HepG2 (cell line): ENCODE results near the gene RUNX2. TPM values are rescaled to one million over a fixed set of nuclear protein-coding genes. Genes with fewer than 3 reads are reported as not detected.

ENCODE experiments used
- ATAC-seq: fragments of 200-7000 bp; cut with Tn5 transposase; 3 replicates; pipeline ENCODE4 v1.9.1; 2020; ENCODE audit warnings: mild to moderate bottlenecking, moderate library complexity
- BruUV-seq: library from RNA; stranded (reverse); fragments of 400-500 nt; replicated peaks from 2 replicates; lab custom pipeline; 2021; lab: Mats Ljungman, UMichigan
- CTCF ChIA-PET: fragments of 300-600 bp; formaldehyde crosslinking; extraction: SDS; loops from one replicate; lab custom pipeline; 2021; ENCODE audit warnings: low total read pairs, inconsistent platforms, low intra/inter-chr PET ratio; lab: Yijun Ruan, JAX
- POLR2A ChIA-PET: fragments of 350-600 bp; sonication (Branson Sonifier 250); formaldehyde crosslinking; loops from one replicate; lab custom pipeline; 2020; ENCODE audit warnings: antibody characterized with exemption, inconsistent platforms; lab: Yijun Ruan, JAX
- DNase-seq: peaks from one replicate; pipeline ENCODE4 v3.0.0-alpha.2; 2015; ENCODE audit warnings: low spot score
- FAIRE-seq: peaks from 3 replicates; lab custom pipeline; 2011; peaks lifted over from hg19 to GRCh38; lab: Jason Lieb, UNC
- H2AFZ ChIP-seq: one replicate; pipeline ENCODE4 v1.6.1; 2011; ENCODE audit warnings: low read length, inconsistent platforms
- H3K27ac ChIP-seq: fragments of 300-600 bp; 3 replicates; pipeline ENCODE4 v1.8.0; 2011; ENCODE audit warnings: mixed run types, mild to moderate bottlenecking, mixed read lengths, low read length, inconsistent platforms; ENCODE audit not compliant: insufficient read depth; ENCODE audit errors: extremely low read length
- H3K27me3 ChIP-seq, 2 experiments: fragments of 200-600 bp in 1 of 2; 2 replicates in 1 of 2; 3 replicates in 1 of 2; pipeline versions ENCODE4 v1.6.0 to v1.8.0; 2011; ENCODE audit warnings: low read length in 2 of 2, mild to moderate bottlenecking in 2 of 2, moderate library complexity in 2 of 2, inconsistent platforms in 1 of 2; ENCODE audit not compliant: insufficient read depth in 2 of 2, control insufficient read depth in 1 of 2
- H3K36me3 ChIP-seq, 2 experiments: fragments of 200-600 bp in 1 of 2; replicated peaks in 1 of 2; 2 replicates in 1 of 2; 3 replicates in 1 of 2; pipeline versions ENCODE4 v1.5.1 to v1.8.0; 2011; ENCODE audit warnings: low read length in 2 of 2, inconsistent platforms in 1 of 2; ENCODE audit not compliant: insufficient read depth in 2 of 2, control insufficient read depth in 1 of 2
- H3K4me1 ChIP-seq: 2 replicates; pipeline ENCODE4 v1.5.1; 2012; ENCODE audit warnings: low read length, inconsistent platforms; ENCODE audit not compliant: insufficient read depth
- H3K4me2 ChIP-seq: 2 replicates; pipeline ENCODE4 v1.6.0; 2011; ENCODE audit warnings: low read depth, low read length, inconsistent platforms
- H3K4me3 ChIP-seq, 3 experiments: fragments of 200-600 bp in 1 of 3; sonication (generic), shearing (Covaris generic) in 1 of 3; replicated peaks in 1 of 3; 2 replicates each; pipeline ENCODE4 v1.5.1; 2011 to 2016; ENCODE audit warnings: low read length in 3 of 3, inconsistent platforms in 2 of 3, low read depth in 2 of 3, mild to moderate bottlenecking in 2 of 3, control low read depth in 1 of 3, mixed read lengths in 1 of 3; ENCODE audit not compliant: insufficient read depth in 1 of 3
- H3K79me2 ChIP-seq: one replicate; pipeline ENCODE4 v1.6.1; 2011; ENCODE audit warnings: low read length, inconsistent platforms; ENCODE audit not compliant: insufficient read depth
- H3K9ac ChIP-seq: 2 replicates; pipeline ENCODE4 v1.6.0; 2011; ENCODE audit warnings: mild to moderate bottlenecking, low read depth, low read length, inconsistent platforms; ENCODE audit not compliant: insufficient read depth
- H3K9me3 ChIP-seq: 2 replicates; pipeline ENCODE4 v1.5.1; 2012; ENCODE audit warnings: mild to moderate bottlenecking, low read length
- H4K20me1 ChIP-seq: 2 replicates; pipeline ENCODE4 v1.6.0; 2011; ENCODE audit warnings: inconsistent platforms, mild to moderate bottlenecking, low read length, moderate library complexity; ENCODE audit not compliant: insufficient read depth
- CAMTA2 ChIP-seq: sonication (generic); formaldehyde crosslinking; IDR thresholded peaks from 2 replicates; pipeline ENCODE4 v1.4.0; 2020; ENCODE audit warnings: mild to moderate bottlenecking, missing genetic modification reagents, borderline replicate concordance
- HNF1B ChIP-seq: sonication (generic); formaldehyde crosslinking; IDR thresholded peaks from 2 replicates; pipeline ENCODE4 v1.5.1; 2020; ENCODE audit warnings: mild to moderate bottlenecking, moderate library complexity, missing genetic modification reagents
- IRF9 ChIP-seq: sonication (generic); formaldehyde crosslinking; IDR thresholded peaks from 2 replicates; pipeline ENCODE4 v1.8.0; 2022; ENCODE audit warnings: missing genetic modification reagents, mild to moderate bottlenecking, borderline replicate concordance
- KDM5A ChIP-seq: fragments of 200-600 bp; sonication (generic); IDR thresholded peaks from 2 replicates; pipeline ENCODE4 v1.7.0; 2018; ENCODE audit warnings: antibody characterized with exemption, mild to moderate bottlenecking, low read length, borderline replicate concordance
- KIAA2018 ChIP-seq: sonication (generic); formaldehyde crosslinking; IDR thresholded peaks from 2 replicates; pipeline ENCODE4 v1.5.0; 2020; ENCODE audit warnings: mild to moderate bottlenecking, missing genetic modification reagents, borderline replicate concordance
- SRF ChIP-seq: IDR thresholded peaks from 2 replicates; pipeline ENCODE4 v1.6.1; 2011; ENCODE audit warnings: mild to moderate bottlenecking, low read depth, low read length, moderate library complexity
- ZBTB33 ChIP-seq: sonication (generic); formaldehyde crosslinking; IDR thresholded peaks from 2 replicates; pipeline ENCODE4 v1.4.0; 2020; ENCODE audit warnings: missing genetic modification reagents
- ZFP41 ChIP-seq: sonication (generic); formaldehyde crosslinking; IDR thresholded peaks from 2 replicates; pipeline ENCODE4 v1.4.0; 2020; ENCODE audit warnings: mild to moderate bottlenecking, missing genetic modification reagents, borderline replicate concordance
- ZNF30 ChIP-seq: sonication (generic); formaldehyde crosslinking; IDR thresholded peaks from 2 replicates; pipeline ENCODE4 v1.5.0; 2020; ENCODE audit warnings: mild to moderate bottlenecking, missing genetic modification reagents
- WGBS: methylation state at CpG from one replicate; pipeline ENCODE4 v1.1.6; 2017; ENCODE audit warnings: low lambda C conversion rate; 5-methylcytosine and 5-hydroxymethylcytosine counted together
- in situ Hi-C: cut with HindIII; loops from 2 replicates; pipeline ENCODE4 v1.10.0; 2017; ENCODE audit warnings: low pct_unique_long_range_greater_than_20kb; ENCODE audit not compliant: extremely low pct_ligation_motif_present
- intact Hi-C: fragments of 100-400 bp; cut with micrococcal nuclease; formaldehyde crosslinking; loops from one replicate; pipeline ENCODE4 v1.10.0; 2022; ENCODE audit not compliant: unreplicated experiment
- polyA plus RNA-seq, 8 experiments: library from polyadenylated mRNA; depleted of rRNA in 3 of 8; stranded (reverse) in 7 of 8; unstranded in 1 of 8; fragments of >200 nt; fragmentation: Illumina TruSeq in 4 of 8; extraction: Trizol in 4 of 8; gene quantifications; 2 replicates each; pipeline versions ENCODE4 v1.2.1 to v1.2.3, GENCODE V29; 2011 to 2016; ENCODE audit warnings: low read depth in 4 of 8, missing spikeins in 1 of 8, mixed read lengths in 1 of 8; ENCODE audit not compliant: insufficient read depth in 1 of 8
- total RNA-seq, 5 experiments: library from RNA; depleted of rRNA; stranded (reverse); fragments of >200 nt; fragmentation: Illumina TruSeq; extraction: Trizol; gene quantifications; 2 replicates each; pipeline ENCODE4 v1.2.3, GENCODE V29; 2016; ENCODE audit warnings: low read depth in 1 of 5

RUNX2 gene
- total and polyA plus RNA-seq, 2 of the 13 experiments (the other 11 are each of a cell fraction or from before 2014, with no cell fraction given), result not detected

GRCh38 chr6:45658958-45659357 lies 330.8 kb downstream of the RUNX2 start:
- Histone ChIP-seq H3K4me3 (no peak overlapping the region), H3K36me3 (no peaks in the 10 kb centered on the region), H3K9ac (no peak overlapping the region), H3K27ac (no peak overlapping the region), H3K79me2 (no peaks in the 10 kb centered on the region), H4K20me1 (no peaks in the 10 kb centered on the region), H3K27me3 (peaks cover 6 to 24% of the 10 kb centered on the region in 2 experiments), H2AFZ (no peak overlapping the region), H3K9me3 (no peaks in the 10 kb centered on the region)
- ChIA-PET POLR2A (no interaction called here), CTCF (no interaction called here)
- intact Hi-C loops, result no loop called here
- in situ Hi-C loops, result no loop called here
- BruUV-seq, result no TSS peak
- ATAC-seq, result no peak
- TF ChIP-seq HNF1B (CRISPR knock-in tag) (no peak), ZBTB33 (CRISPR knock-in tag) (no peak), KIAA2018 (CRISPR knock-in tag) (no peak), CAMTA2 (CRISPR knock-in tag) (no peak), ZNF30 (CRISPR knock-in tag) (no peak), IRF9 (no peak), SRF (no peak), ZFP41 (no peak), KDM5A (no peak)
- TF ChIP-seq, all 625 proteins: peak for 0
- no peak for FAIRE-seq
- Histone ChIP-seq H3K4me1 (no peaks in the 10 kb centered on the region), H3K4me2 (no peak overlapping the region)
- no peak for DNase-seq
- WGBS, result 0% methylated on average over 5 of the region's 5 CpGs
